ENCODE data around the gene TMEM167A.

Gene TMEM167A

GRCh38 chr5:83026516-83026915 is 50.7 kb downstream of the TMEM167A start:
- H3K4me1 ChIP-seq (ENCODE audit: insufficient read depth, poor library complexity, severe bottlenecking): no peaks in the 10 kb centered on the region
- H3K27me3 ChIP-seq (ENCODE audit: insufficient read depth, poor library complexity, severe bottlenecking): no peaks in the 10 kb centered on the region
- no peak for DNase-seq (ENCODE audit: low spot score)
- H3K4me3 ChIP-seq (ENCODE audit: severe bottlenecking): no peak overlapping the region
- TF ChIP-seq, protein P1, sequence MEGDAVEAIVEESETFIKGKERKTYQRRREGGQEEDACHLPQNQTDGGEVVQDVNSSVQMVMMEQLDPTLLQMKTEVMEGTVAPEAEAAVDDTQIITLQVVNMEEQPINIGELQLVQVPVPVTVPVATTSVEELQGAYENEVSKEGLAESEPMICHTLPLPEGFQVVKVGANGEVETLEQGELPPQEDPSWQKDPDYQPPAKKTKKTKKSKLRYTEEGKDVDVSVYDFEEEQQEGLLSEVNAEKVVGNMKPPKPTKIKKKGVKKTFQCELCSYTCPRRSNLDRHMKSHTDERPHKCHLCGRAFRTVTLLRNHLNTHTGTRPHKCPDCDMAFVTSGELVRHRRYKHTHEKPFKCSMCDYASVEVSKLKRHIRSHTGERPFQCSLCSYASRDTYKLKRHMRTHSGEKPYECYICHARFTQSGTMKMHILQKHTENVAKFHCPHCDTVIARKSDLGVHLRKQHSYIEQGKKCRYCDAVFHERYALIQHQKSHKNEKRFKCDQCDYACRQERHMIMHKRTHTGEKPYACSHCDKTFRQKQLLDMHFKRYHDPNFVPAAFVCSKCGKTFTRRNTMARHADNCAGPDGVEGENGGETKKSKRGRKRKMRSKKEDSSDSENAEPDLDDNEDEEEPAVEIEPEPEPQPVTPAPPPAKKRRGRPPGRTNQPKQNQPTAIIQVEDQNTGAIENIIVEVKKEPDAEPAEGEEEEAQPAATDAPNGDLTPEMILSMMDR (IDR thresholded peaks at IDR 0.05; ENCODE audit: poor library complexity, severe bottlenecking): no peak
- no peak for ATAC-seq (ENCODE audit: low read depth)
- H3K9me3 ChIP-seq (ENCODE audit: severe bottlenecking): no peaks in the 10 kb centered on the region
- H3K27ac ChIP-seq (ENCODE audit: poor library complexity, severe bottlenecking): no peak overlapping the region
- no peaks in the 10 kb centered on the region for H3K36me3 ChIP-seq (ENCODE audit: low read depth)

DNA sequence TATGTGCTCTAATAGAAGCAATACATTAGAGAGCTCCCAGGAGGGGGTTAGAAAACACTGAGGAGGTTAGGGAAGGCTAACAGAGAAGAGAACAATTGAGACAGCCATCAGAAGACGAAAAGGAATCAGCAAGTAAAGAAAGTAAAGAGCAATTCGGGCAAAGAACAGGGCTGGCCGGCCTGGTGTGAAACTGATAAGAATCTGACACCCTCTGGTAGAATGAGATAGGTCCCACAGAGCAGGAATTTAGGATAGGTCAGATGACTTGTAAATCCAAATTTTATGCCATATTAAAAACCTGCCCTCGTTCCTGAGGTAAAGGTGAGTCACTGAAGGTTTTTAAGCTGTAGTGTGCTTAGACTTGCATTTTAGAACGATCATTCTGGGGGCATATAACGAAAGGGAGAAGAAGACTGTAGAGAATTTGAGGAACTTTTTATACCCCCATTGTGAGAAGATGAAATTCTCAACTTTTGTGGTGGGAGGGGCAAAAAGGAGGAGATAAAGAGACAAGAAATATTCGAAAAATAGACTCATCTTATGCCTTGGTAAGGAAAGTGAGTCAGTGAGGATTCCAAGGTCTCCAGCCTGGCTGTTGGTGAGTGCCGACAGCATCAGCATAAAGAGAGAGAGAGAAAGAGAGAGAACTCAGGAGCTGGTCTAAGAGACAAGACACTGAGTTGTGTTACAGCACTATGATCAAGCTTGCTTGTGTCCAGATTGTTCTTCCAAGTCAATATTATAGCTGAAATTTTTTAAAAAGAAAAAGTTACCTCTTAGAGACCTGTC is 51.3 kb downstream of the TMEM167A start:
- Histone ChIP-seq H3K36me3 (ENCODE audit: low read depth) (no peaks in the 10 kb centered on the region), H3K9me3 (ENCODE audit: severe bottlenecking) (no peaks in the 10 kb centered on the region), H3K4me1 (ENCODE audit: insufficient read depth, poor library complexity, severe bottlenecking) (no peaks in the 10 kb centered on the region), H3K4me3 (ENCODE audit: severe bottlenecking) (no peak overlapping the region), H3K27ac (ENCODE audit: poor library complexity, severe bottlenecking) (no peak overlapping the region), H3K27me3 (ENCODE audit: insufficient read depth, poor library complexity, severe bottlenecking) (no peaks in the 10 kb centered on the region)
- DNase-seq (ENCODE audit: low spot score) (no peak), ATAC-seq (ENCODE audit: low read depth) (no peak)
- TF ChIP-seq, protein P1 (IDR thresholded peaks at IDR 0.05; ENCODE audit: poor library complexity, severe bottlenecking): no peak

DNA sequence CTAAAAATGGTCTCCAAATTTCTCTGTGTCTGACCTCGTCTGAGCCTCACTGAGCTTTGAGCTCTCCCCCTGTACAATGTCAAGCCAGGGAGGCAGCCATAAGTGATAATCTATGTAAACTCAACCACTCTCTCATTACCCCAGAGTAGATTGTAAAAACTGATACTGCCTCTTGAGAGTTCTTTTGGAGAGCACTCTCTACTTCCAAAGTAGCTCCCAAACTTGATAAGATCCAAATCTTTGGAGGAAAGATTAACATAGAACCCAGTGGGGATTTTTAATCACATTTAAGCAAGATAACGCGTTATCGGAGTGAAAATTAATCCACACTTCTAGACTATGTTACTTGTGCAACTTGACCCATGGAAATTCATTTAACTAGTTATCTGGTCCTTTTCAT is 54.9 kb downstream of the TMEM167A start:
- TF ChIP-seq, protein P1 (IDR thresholded peaks at IDR 0.05; ENCODE audit: poor library complexity, severe bottlenecking): no peak
- H3K27me3 ChIP-seq (ENCODE audit: insufficient read depth, poor library complexity, severe bottlenecking): no peaks in the 10 kb centered on the region

DNA sequence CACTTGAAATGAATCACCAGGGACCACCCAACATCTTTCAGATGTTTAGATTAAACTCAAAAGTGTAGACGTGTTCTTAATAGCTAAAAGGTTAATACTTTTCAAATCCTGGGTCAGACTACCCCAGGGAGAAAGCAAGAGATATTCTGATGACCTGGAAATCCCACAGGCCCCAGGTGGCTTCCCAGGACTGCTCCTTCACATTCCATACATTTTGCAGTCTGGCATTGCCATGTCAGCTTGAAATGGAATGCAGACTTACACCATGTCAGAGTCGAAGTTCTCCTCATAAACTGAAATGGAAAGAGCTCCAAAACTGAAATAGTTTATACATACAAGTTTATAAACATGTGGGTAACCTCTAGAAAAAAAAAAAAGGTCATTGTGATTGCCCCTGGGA is 61.5 kb downstream of the TMEM167A start:
- Histone ChIP-seq H3K27me3 (ENCODE audit: insufficient read depth, poor library complexity, severe bottlenecking) (no peaks in the 10 kb centered on the region), H3K4me1 (ENCODE audit: insufficient read depth, poor library complexity, severe bottlenecking) (no peaks in the 10 kb centered on the region), H3K4me3 (ENCODE audit: severe bottlenecking) (no peak overlapping the region), H3K36me3 (ENCODE audit: low read depth) (no peaks in the 10 kb centered on the region), H3K27ac (ENCODE audit: poor library complexity, severe bottlenecking) (no peak overlapping the region), H3K9me3 (ENCODE audit: severe bottlenecking) (no peaks in the 10 kb centered on the region)
- TF ChIP-seq, protein P1 (IDR thresholded peaks at IDR 0.05; ENCODE audit: poor library complexity, severe bottlenecking): no peak
- ATAC-seq (ENCODE audit: low read depth): no peak; the same call in 2 of the 3 replicates
- no peak for DNase-seq (ENCODE audit: low spot score)

More for the DNA sequence above, 54.9 kb downstream of the TMEM167A start:
- Histone ChIP-seq H3K9me3 (ENCODE audit: severe bottlenecking) (no peaks in the 10 kb centered on the region), H3K36me3 (ENCODE audit: low read depth) (no peaks in the 10 kb centered on the region), H3K27ac (ENCODE audit: poor library complexity, severe bottlenecking) (no peak overlapping the region), H3K4me1 (ENCODE audit: insufficient read depth, poor library complexity, severe bottlenecking) (no peaks in the 10 kb centered on the region), H3K4me3 (ENCODE audit: severe bottlenecking) (no peak overlapping the region)
- ATAC-seq (ENCODE audit: low read depth) (no peak), DNase-seq (ENCODE audit: low spot score) (no peak)

GRCh38 chr5:83011985-83012384 is 65.2 kb downstream of the TMEM167A start:
- Histone ChIP-seq H3K27me3 (ENCODE audit: insufficient read depth, poor library complexity, severe bottlenecking) (no peaks in the 10 kb centered on the region), H3K36me3 (ENCODE audit: low read depth) (no peaks in the 10 kb centered on the region), H3K4me1 (ENCODE audit: insufficient read depth, poor library complexity, severe bottlenecking) (no peaks in the 10 kb centered on the region), H3K4me3 (ENCODE audit: severe bottlenecking) (no peak overlapping the region), H3K9me3 (ENCODE audit: severe bottlenecking) (no peaks in the 10 kb centered on the region), H3K27ac (ENCODE audit: poor library complexity, severe bottlenecking) (no peak overlapping the region)
- no peak for DNase-seq (ENCODE audit: low spot score)
- TF ChIP-seq, protein P1 (IDR thresholded peaks at IDR 0.05; ENCODE audit: poor library complexity, severe bottlenecking): no peak
- no peak for ATAC-seq (ENCODE audit: low read depth)
